GM21447 (cell line): ENCODE measurements around the gene ATP23.
A peak's percentile ranks its signal among the peaks of the same experiment; 100 is the strongest.

ENCODE experiments used
- ATAC-seq: cut with Tn5 transposase; IDR thresholded peaks from one replicate; pipeline ENCODE4 v1.9.1; 2021; ENCODE audit not compliant: unreplicated experiment

Gene ATP23

GRCh38 chr12:57907281-57907680 is 34.1 kb upstream of the ATP23 start:
- no peak for ATAC-seq

- no peak for ATAC-seq
Observed at GRCh38 chr12:57908511-57908910, 32.9 kb upstream of the ATP23 start.

- no peak for ATAC-seq
Observed at GRCh38 chr12:57909056-57909455, 32.3 kb upstream of the ATP23 start.

- ATAC-seq: no peak
Observed at GRCh38 chr12:57909611-57910010, 31.8 kb upstream of the ATP23 start.

- ATAC-seq: no peak
Observed at GRCh38 chr12:57918147-57918546, 23.2 kb upstream of the ATP23 start.

GRCh38 chr12:57927086-57927485 is 14.3 kb upstream of the ATP23 start:
- no peak for ATAC-seq

GRCh38 chr12:57929092-57929830 is 12.1 kb upstream of the ATP23 start:
- ATAC-seq: no peak

- ATAC-seq: no peak
Observed at GRCh38 chr12:57934819-57935218, 6.5 kb upstream of the ATP23 start.

- no peak for ATAC-seq
Observed at GRCh38 chr12:57935331-57935730, 6.0 kb upstream of the ATP23 start.

GRCh38 chr12:57935839-57936512 is 5.4 kb upstream of the ATP23 start:
- ATAC-seq: peak; percentile 99

- ATAC-seq: no peak
Observed at GRCh38 chr12:57936513-57936883, 4.9 kb upstream of the ATP23 start.

- no peak for ATAC-seq
Observed at GRCh38 chr12:57939291-57939690, 2.1 kb upstream of the ATP23 start.

- ATAC-seq: no peak
Observed at GRCh38 chr12:57940052-57940914, 1.1 kb upstream of the ATP23 start.

- ATAC-seq: no peak
Observed at GRCh38 chr12:57940915-57941164, 527 bp upstream of the ATP23 start.

GRCh38 chr12:57943438-57944080 is 2.2 kb downstream of the ATP23 start:
- ATAC-seq: no peak

GRCh38 chr12:57944313-57945023 is 3.1 kb downstream of the ATP23 start:
- no peak for ATAC-seq

GRCh38 chr12:57952766-57953165 is 11.4 kb downstream of the ATP23 start:
- ATAC-seq: no peak

- ATAC-seq: no peak
Observed at GRCh38 chr12:57954768-57955167, 13.4 kb downstream of the ATP23 start.

- ATAC-seq: no peak
Observed at GRCh38 chr12:57958061-57958657, 16.8 kb downstream of the ATP23 start.

- ATAC-seq: no peak
Observed at GRCh38 chr12:57964421-57964820, 23.1 kb downstream of the ATP23 start.

- ATAC-seq: no peak
Observed at GRCh38 chr12:57965766-57966165, 24.4 kb downstream of the ATP23 start.
